Urinary bladder (tissue), 4 donors: ENCODE data around the gene TRIM63. TPM values are rescaled to one million over a fixed set of nuclear protein-coding genes. Genes with fewer than 3 reads are reported as not detected.
A peak's percentile ranks its signal among the peaks of the same experiment; 100 is the strongest.

Experiments
- DNase-seq: peaks from one replicate; pipeline ENCODE4 v3.0.0-alpha.2; 2015; ENCODE audit errors: extremely low spot score
- H3K27ac ChIP-seq: one replicate; pipeline ENCODE4 v1.5.1; 2013; ENCODE audit warnings: low read depth, mild to moderate bottlenecking, moderate library complexity
- H3K36me3 ChIP-seq: one replicate; pipeline ENCODE4 v1.6.1; 2013; ENCODE audit warnings: mild to moderate bottlenecking, moderate library complexity; ENCODE audit not compliant: insufficient read depth
- H3K4me1 ChIP-seq: one replicate; pipeline ENCODE4 v1.6.1; 2013; ENCODE audit warnings: mild to moderate bottlenecking, moderate library complexity; ENCODE audit not compliant: insufficient read depth
- H3K4me3 ChIP-seq: one replicate; pipeline ENCODE4 v1.5.1; 2013; ENCODE audit warnings: low read depth, low read length
- WGBS: extraction: QIAGEN DNeasy Blood & Tissue Kit; methylation state at CpG from one replicate; pipeline ENCODE4 v1.1.7; 2013; 5-methylcytosine and 5-hydroxymethylcytosine counted together
- polyA plus RNA-seq: library from polyadenylated mRNA; stranded (reverse); fragments of 200-250 nt; gene quantifications from one replicate; pipeline ENCODE4 v1.2.3, GENCODE V29; 2013
- total RNA-seq: library from RNA; depleted of rRNA; stranded (reverse); fragments of >200 nt; gene quantifications from one replicate; pipeline ENCODE4 v1.2.3, GENCODE V29; 2014
- donor health status: healthy with polysubstance abuse.
- donor health status: healthy.

The TRIM63 gene
- total and polyA plus RNA-seq, 2 donors = 1.8 to 10.2 TPM

- Histone ChIP-seq H3K27ac (no peak overlapping the region), H3K36me3 (no peaks in the 10 kb centered on the region), H3K4me3 (no peak overlapping the region), H3K4me1 (no peaks in the 10 kb centered on the region)
- no peak for DNase-seq
- WGBS = 88% methylated on average over 2 of the region's 2 CpGs
Measured at GRCh38 chr1:26043765-26044164, 23.7 kb downstream of the TRIM63 start.

DNA sequence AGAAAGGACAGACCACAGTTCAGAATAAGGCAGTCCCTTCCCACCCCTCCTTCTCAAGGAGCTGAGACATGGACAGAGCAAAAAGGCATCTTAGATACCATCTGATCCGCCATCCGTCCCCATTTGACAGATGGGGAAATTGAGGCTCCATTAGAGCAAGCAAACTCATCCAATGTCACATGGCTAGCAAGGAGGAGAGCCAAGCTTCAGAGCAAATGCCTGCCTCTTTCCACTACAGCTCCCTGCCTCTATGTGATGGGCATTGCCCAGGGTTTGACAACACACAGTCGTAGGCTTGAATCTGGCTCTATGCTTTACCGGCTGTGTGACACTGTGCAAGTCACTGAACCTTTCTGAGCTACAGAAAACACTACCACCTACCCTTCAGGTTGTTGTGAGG, 25.5 kb downstream of the TRIM63 start:
- Histone ChIP-seq H3K36me3 (no peaks in the 10 kb centered on the region), H3K4me1 (no peaks in the 10 kb centered on the region), H3K4me3 (no peak overlapping the region), H3K27ac (no peak overlapping the region)
- WGBS = 65% methylated on average over 4 of the region's 4 CpGs
- no peak for DNase-seq

- 73% methylated on average over 7 of the region's 7 CpGs for WGBS
- Histone ChIP-seq H3K4me1 (no peaks in the 10 kb centered on the region), H3K4me3 (no peak overlapping the region), H3K27ac (no peak overlapping the region), H3K36me3 (no peaks in the 10 kb centered on the region)
- no peak for DNase-seq
Measured at GRCh38 chr1:26041401-26041800, 26.0 kb downstream of the TRIM63 start.

DNA sequence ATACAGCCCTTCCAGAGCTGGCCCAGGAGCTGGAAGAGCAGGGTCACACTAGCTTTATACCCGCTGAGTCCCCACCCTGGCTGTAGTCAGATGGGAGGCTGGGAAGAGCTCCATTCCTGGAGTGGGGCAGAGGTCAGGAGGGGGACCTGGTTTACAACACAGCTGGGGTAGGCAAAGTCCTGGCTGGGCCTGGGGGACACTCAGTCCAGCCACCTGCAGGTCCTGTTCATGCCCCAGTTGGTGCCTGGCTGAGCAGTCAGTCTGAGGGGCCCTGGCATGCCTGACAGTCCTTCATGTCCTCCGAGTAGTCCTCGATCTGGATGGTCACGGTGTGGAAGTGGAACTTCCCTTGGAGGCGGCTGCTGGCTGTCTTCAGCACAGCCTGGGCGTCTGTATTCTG, 28.5 kb downstream of the TRIM63 start:
- H3K4me3 ChIP-seq = no peak overlapping the region
- no peak overlapping the region for H3K27ac ChIP-seq
- DNase-seq = no peak
- WGBS = 67% methylated on average over 6 of the region's 6 CpGs
- no peaks in the 10 kb centered on the region for H3K4me1 ChIP-seq
- no peaks in the 10 kb centered on the region for H3K36me3 ChIP-seq

DNA sequence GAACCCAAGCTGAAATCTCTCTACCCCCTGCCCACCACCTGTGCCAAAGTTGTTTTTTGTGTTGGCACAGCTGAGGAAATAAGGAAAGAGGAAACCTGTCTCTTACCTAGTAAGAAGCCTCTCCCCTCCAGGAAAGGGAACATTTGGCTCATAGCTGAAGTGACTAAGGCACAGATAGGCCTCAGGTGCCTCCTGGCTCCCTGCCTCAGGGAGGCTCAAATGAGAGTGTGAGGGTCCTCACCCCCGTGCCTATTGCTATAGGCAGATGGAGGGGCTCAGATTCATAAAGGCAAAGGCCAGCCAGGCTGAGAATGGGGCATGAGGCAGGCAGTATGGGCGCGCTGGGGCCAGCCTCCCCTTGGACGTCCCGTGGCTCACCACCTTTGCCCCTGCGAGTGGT, 29.0 kb downstream of the TRIM63 start:
- DNase-seq = no peak
- Histone ChIP-seq H3K4me3 (no peak overlapping the region), H3K36me3 (no peaks in the 10 kb centered on the region), H3K27ac (no peak overlapping the region), H3K4me1 (no peaks in the 10 kb centered on the region)
- 79% methylated on average over 6 of the region's 6 CpGs for WGBS

GRCh38 chr1:26037904-26038303, 29.5 kb downstream of the TRIM63 start:
- no peaks in the 10 kb centered on the region for H3K4me1 ChIP-seq
- WGBS = 72% methylated on average over 6 of the region's 6 CpGs
- no peak for DNase-seq
- no peaks in the 10 kb centered on the region for H3K36me3 ChIP-seq
- no peak overlapping the region for H3K27ac ChIP-seq
- no peak overlapping the region for H3K4me3 ChIP-seq

GRCh38 chr1:26036756-26037281, 30.6 kb downstream of the TRIM63 start:
- WGBS = 78% methylated on average over 10 of the region's 11 CpGs
- Histone ChIP-seq H3K27ac (no peak overlapping the region), H3K36me3 (no peaks in the 10 kb centered on the region), H3K4me3 (no peak overlapping the region), H3K4me1 (no peaks in the 10 kb centered on the region)
- no peak for DNase-seq

DNA sequence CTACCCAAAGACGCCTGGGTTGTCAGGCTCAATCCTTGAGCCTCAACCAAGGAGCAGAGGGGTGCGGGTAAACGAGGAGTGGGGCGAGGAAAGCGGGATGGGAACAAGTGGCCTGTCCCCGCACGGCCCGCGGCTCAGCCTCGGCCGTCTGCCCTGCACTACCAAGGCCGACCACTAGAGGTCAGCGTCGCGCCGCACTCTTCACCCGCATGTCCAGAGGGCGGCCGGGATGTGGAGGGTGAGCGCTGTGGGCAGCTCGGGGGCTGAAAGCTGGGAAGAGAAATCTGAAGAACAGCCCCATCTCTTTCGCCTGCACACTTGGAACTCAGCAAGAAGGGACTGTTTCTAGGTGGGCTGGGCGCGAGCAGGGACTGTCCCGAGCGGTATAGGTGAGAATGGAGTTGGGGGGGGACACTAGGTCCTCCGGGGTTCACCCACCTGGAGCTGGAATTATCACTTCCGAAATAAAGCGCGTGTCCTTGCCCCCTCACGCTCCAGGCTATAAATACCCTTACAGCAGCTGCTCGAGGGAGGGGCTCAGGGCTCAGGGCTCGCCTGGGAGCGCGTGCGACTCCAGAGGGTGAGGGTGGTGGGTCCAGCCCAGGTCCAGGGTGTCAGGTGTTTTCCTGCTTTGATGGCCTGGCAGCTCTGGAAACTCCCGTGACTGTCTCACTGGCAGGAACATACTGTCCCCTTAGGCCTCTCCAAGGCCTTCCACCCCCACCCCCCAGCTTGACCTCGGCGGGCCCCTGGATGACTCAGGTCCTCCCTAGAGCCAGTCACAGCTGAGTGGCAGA, 31.3 kb downstream of the TRIM63 start:
- no peaks in the 10 kb centered on the region for H3K4me1 ChIP-seq
- 9% methylated on average over 39 of the region's 39 CpGs for WGBS
- H3K27ac ChIP-seq = peak overlapping the region; percentile 34
- peak; percentile 46 for DNase-seq
- peak overlapping the region; percentile 52 for H3K4me3 ChIP-seq
- no peaks in the 10 kb centered on the region for H3K36me3 ChIP-seq

DNA sequence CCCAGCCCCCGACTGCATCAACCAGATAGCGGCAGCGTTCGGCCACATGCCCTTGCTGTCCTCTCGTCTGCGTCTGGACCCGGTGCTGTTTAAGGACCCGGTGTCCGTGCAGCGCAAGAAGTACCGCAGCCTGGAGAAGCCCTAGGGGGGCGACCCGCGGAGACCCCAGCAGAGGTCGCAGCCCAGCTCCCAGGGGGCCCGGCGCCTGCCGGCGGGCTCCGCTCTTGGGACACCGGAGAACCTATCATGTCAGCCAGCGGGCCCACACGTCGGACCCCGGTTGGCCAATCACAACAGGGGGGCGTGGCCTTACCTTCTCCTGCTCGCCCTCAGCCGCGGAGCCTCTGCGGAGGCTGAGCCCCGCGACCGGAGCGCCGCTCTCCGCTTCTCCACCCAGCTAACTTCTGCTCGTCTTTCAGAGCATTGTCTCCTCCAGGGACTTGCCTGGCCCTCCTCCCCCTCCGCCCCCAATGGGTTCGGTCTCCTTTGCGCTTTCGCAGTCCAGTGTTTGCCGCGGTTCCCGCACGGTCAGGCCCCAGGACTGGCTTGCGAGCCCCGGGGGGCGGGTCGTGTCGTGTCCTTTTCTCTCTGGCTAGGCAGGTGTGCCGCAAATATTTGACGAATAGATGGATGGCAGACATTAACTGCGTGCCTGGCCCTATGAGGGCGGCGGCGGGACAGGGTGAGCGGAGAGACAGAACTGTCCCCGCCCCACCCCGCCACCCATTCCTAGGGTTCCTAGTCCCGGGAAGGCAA, 32.0 kb downstream of the TRIM63 start:
- under 1% methylated on average over 60 of the region's 60 CpGs for WGBS
- DNase-seq = peak; percentile 81

DNA sequence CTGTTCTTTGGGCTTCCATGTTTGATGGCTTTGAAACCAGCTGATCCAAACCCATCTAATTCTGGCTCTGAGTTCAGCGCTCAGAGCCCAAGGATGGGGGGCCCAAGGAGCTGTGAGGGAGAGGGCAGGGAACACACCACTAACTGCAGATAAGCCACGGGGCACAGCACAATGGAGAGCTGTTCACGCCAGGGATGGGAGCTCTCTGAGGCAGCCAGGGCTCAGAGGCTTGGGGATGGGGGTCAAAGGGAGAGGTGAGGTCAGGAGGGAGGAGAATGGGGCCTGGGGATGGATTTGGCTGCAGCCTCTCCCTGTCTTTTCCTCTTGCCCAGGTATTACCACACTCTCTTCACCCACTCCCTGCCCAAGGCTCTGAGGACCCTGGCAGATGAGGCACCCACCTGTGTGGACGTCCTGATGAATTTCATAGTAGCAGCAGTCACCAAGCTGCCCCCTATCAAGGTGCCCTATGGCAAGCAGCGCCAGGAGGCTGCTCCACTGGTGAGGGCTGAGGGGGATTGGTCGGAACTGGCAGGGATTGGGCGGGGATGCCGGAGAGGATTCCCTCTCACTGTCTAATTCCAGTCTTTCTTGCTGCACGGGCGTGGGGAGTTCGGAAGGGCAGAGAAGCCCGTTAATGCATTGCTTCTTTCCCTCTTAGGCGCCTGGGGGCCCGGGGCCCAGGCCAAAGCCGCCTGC, 32.8 kb downstream of the TRIM63 start:
- peak overlapping the region; percentile 52 for H3K4me3 ChIP-seq
- 12% methylated on average over 15 of the region's 15 CpGs for WGBS
- H3K27ac ChIP-seq = no peak overlapping the region
- H3K4me1 ChIP-seq = no peaks in the 10 kb centered on the region
- H3K36me3 ChIP-seq = no peaks in the 10 kb centered on the region
- no peak for DNase-seq

More for the DNA sequence above, 32.0 kb downstream of the TRIM63 start:
- peak overlapping the region; percentile 52 for H3K4me3 ChIP-seq
- H3K27ac ChIP-seq = peak overlapping the region; percentile 34
- no peaks in the 10 kb centered on the region for H3K36me3 ChIP-seq
- H3K4me1 ChIP-seq = no peaks in the 10 kb centered on the region

DNA sequence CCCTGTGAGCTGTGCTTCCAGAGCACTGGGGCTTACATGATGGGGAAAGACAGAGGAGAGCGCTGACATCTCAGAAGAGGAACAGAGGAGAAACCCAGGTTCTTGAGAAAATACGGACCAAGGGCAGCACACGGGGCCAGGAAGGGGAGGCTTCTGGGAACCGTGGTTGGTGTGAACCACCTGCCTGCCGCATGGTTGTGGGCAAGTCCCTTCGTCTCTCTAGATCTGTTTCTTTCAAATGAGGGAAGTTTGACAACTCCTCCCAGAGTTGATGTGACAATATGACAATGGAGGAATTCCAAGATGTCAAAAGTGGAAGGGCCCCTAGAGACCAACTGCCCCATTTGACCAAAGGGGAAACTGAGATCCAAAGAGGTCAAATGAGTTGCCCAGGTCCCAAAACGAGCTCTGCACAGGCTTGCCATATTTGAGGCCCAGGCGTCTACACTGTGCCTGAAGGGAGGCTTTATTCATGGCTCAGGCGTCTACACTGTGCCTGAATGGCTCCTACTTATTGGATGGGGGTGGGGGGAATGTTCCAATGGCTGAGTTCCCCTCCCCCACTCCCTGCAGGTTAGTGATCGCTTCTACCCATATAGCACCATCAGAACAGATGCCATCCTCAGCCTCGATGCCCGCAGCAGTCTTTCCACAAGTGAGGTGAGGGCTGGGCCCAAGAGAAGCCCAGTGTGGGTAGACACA, 34.6 kb downstream of the TRIM63 start:
- Histone ChIP-seq H3K4me3 (no peak overlapping the region), H3K27ac (no peak overlapping the region), H3K36me3 (no peaks in the 10 kb centered on the region), H3K4me1 (no peaks in the 10 kb centered on the region)
- no peak for DNase-seq
- WGBS = 86% methylated on average over 12 of the region's 12 CpGs

GRCh38 chr1:26031611-26032220, 35.7 kb downstream of the TRIM63 start:
- H3K36me3 ChIP-seq = no peaks in the 10 kb centered on the region
- no peak for DNase-seq
- 55% methylated on average over 3 of the region's 3 CpGs for WGBS
- no peaks in the 10 kb centered on the region for H3K4me1 ChIP-seq
- H3K27ac ChIP-seq = no peak overlapping the region
- no peak overlapping the region for H3K4me3 ChIP-seq

GRCh38 chr1:26031196-26031595, 36.2 kb downstream of the TRIM63 start:
- no peak overlapping the region for H3K27ac ChIP-seq
- DNase-seq = no peak
- no peak overlapping the region for H3K4me3 ChIP-seq
- no peaks in the 10 kb centered on the region for H3K36me3 ChIP-seq
- H3K4me1 ChIP-seq = no peaks in the 10 kb centered on the region
- WGBS = 69% methylated on average over 4 of the region's 4 CpGs
